Suppressor macrophage (primary cell): Measurements from ENCODE around the gene SLC4A9.
A peak's percentile ranks its signal among the peaks of the same experiment; 100 is the strongest.

Experiments used
- DNase-seq, 4 experiments: peaks; one replicate each; pipeline ENCODE4 v3.0.0-alpha.2; 2020 to 2022

SLC4A9 gene

DNA sequence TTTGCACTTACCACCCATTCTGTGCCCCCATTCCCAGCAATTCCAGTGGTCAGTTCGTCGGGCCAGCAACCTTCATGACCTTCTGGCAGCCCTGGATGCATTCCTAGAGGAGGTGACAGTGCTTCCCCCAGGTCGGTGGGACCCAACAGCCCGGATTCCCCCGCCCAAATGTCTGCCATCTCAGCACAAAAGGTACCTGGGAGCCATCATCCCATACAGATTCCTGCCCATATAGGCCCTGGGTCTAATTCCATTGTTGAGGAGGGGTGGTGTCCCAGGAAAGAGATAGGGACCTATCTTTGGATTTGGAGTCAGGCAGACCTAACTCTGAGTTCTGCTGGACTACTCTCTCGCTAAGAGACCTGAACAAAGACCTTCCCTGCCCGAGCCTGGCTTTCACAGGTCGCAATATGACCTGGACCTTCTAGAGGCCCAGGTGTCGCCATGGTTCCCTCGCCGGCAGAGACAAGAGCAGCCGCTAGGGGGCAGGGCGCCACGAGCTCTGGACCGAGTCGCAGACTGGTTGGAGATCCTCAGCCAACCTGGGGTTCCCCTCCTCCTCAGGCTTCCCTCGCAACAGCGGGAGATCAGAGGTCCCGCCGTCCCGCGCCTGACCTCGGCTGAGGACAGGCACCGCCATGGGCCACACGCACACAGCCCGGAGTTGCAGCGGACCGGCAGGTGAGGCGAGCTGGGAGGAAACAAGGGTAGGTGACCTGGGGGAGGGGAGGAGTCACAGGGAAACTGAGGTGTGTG lies 3.1 kb downstream of the SLC4A9 start:
- DNase-seq, result peak; percentile 82 to 91 (median 86)

DNA sequence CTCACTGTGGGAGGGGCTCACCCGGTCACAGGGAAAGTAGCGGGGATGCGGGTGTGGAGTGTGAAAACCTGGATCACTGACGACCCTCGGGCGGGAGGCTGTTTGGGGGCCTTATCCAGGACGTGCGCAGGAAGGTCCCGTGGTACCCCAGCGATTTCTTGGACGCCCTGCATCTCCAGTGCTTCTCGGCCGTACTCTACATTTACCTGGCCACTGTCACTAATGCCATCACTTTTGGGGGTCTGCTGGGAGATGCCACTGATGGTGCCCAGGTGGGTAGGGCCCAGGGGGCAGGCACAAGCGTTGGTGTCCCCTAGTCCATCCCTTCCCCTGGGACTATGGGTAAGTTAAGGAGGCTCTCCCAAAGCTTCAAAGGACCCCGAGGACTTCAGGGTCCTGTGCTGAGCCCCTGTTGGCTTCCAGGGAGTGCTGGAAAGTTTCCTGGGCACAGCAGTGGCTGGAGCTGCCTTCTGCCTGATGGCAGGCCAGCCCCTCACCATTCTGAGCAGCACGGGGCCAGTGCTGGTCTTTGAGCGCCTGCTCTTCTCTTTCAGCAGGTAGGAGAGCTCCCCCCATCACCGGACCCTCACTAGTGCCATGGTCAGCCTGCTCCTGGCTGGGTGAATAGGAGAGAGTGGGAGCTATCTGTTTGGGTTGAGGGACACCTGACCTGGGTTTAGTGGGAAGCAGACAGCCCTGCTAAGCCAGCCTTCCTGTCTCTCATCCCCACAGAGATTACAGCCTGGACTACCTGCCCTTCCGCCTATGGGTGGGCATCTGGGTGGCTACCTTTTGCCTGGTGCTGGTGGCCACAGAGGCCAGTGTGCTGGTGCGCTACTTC lies 3.9 kb downstream of the SLC4A9 start:
- no peak for DNase-seq

DNA sequence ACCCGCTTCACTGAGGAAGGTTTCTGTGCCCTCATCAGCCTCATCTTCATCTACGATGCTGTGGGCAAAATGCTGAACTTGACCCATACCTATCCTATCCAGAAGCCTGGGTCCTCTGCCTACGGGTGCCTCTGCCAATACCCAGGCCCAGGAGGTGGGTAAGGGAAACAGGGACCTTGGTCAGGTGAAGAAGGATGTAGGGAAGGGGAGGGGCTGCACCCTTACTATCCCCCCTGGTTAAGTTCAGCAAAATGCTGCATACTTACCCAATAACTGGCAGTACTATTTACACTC lies 4.4 kb downstream of the SLC4A9 start:
- no peak for DNase-seq

DNA sequence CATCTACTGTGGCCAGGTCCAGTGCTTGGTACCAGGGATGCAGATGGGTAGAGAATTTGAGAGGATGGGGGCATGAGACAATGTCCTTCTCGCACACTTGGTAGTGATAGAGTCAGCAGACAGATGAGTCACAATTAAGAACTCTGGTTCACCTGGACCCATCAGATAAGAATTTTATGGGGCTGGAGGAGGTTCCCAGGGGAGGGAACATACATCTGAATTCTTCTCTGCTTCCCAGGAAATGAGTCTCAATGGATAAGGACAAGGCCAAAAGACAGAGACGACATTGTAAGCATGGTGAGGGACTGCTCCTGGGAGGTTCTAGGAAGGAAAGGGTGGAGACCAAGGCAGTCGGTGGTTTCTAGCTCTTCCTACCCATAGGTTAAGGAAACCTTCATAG lies 5.3 kb downstream of the SLC4A9 start:
- DNase-seq, result no peak

DNA sequence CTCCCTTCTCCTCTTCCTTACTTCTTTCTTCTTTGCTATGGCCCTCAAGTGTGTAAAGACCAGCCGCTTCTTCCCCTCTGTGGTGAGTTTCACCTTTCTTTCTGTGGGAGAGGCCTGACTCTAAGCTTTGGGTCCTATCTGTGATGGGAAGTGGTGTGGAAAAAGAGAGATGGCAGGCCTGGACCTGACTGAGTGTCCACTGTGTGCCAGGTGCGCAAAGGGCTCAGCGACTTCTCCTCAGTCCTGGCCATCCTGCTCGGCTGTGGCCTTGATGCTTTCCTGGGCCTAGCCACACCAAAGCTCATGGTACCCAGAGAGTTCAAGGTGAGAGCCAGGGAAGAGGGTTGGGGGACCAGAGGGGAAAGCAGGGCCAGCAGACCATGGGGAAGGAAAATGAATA lies 5.9 kb downstream of the SLC4A9 start:
- DNase-seq, result no peak

DNA sequence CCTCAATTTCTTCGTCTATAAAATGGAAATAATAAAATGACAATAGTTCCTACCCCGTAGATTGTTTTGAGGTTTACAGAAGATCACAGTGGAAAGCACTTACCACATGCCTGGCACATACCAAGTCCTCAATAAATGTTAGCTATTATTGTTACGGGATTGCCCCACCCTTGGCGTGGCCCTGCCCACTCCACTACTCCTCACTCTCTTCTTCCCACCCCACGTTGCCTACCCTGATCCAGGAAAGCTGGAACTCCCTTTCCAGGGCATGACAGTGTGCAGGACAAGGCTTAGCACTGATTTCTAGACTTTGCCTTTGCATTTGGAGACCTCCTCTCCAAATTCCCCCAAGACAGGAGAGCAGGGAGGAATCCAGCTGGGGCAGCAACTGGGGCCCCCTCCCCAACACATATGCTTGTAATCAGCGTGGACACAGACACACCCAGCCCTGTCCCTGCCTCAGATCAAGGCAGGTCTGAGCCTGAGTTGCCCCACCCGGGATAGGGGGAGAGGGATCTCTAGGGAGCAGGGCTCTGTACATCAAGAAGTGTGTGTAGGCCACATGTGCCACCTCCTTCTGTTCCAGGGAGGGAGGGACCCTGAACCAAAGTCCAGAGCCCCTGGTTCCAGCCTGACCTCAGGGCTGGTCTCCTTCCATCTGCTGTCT lies 6.7 kb downstream of the SLC4A9 start:
- DNase-seq, result no peak

DNA sequence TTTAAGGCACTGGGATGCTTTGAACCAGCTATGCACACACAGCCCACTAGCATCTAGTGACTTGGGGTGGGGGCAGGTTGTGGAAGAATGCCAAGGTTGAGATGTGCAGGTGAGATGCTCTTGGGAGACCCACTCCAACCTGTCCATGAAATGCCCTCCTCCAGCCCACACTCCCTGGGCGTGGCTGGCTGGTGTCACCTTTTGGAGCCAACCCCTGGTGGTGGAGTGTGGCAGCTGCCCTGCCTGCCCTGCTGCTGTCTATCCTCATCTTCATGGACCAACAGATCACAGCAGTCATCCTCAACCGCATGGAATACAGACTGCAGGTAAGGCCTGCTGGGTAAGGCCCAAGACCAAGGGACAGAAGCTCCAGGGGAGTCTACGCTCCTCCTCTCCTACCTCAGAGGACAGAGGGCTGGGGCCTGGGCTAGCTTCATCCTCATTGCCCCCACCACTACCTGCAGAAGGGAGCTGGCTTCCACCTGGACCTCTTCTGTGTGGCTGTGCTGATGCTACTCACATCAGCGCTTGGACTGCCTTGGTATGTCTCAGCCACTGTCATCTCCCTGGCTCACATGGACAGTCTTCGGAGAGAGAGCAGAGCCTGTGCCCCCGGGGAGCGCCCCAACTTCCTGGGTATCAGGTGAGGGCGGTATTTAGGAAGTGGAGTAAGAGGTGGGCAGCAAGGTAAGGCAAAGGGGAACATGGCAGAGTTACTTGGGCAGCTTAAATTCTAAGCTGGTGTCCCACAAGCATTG lies 7.4 kb downstream of the SLC4A9 start:
- no peak for DNase-seq

DNA sequence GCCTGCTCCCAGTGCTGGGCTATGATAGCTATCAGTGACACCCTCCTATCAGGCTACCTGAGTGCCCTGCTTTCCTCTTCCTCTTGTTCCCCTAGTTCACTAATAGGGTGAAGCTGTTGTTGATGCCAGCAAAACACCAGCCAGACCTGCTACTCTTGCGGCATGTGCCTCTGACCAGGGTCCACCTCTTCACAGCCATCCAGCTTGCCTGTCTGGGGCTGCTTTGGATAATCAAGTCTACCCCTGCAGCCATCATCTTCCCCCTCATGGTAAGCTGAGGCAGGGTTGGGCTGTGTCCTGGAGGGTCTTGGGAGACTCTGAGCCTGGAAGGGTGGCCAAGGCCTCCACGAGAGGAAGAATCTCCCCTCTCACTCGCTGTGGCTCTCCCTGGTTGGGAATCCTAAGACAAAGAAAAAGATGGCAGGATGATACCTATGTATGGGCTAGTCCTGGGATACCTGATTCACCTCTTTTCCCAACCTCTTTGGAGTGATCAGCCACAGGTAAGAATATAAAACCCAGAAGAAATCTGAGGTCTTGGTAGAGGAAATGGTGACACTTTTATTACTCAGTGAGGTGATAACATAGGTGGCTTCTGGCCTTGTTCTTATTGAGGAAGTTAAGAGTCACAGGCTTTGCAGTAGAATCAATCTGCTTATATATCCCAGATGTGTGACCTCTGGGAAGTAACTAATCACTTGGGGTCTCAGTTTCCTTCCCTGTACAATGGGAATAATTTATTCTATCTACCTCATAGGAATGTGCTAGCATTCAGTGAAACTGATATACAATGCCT lies 11.6 kb downstream of the SLC4A9 start:
- no peak for DNase-seq

DNA sequence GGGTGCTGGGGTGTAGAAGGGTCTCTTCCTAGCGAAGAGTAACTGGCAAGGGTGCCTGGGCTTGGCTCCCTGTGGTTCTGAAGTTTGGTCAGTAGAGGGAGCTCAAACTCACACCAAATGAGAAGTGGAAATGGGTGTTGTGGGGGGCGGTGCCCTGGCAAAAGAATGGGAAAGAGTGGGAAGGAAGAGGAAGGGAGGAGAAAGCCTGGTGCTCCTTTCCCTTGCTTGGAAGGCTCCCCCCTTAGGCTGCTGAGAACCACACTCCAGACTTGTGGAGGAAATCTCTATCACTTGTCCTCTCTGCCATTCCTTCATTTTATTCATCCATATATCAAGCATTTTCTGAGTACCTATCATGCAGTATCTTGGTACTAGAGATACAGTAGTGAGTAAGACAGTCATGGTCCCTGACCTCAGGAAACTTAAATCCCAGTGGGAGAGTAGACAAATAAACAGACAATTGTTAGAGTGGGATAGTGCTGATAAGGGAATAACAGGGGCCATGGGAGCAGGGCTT lies 13.0 kb downstream of the SLC4A9 start:
- DNase-seq, result peak; percentile 71 to 78 (median 76)

DNA sequence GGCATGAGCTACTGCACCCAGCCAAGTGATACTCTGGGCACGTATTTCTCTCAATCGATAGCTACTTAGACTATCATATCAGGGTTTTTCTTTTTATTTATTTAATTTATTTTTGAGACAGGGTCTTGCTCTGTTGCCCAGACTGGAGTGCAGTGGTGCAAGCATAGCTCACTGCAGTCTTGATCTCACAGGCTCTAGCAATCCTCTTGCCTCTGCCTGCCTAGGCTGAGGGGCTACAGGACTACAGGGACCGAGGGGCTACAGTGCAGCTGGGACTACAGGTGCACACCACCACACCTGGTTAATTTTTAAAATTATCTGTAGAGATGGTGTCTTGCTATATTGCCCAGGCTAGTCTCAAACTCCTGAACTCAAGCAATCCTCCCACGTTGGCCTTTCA lies 21.4 kb downstream of the SLC4A9 start:
- DNase-seq, result no peak

DNA sequence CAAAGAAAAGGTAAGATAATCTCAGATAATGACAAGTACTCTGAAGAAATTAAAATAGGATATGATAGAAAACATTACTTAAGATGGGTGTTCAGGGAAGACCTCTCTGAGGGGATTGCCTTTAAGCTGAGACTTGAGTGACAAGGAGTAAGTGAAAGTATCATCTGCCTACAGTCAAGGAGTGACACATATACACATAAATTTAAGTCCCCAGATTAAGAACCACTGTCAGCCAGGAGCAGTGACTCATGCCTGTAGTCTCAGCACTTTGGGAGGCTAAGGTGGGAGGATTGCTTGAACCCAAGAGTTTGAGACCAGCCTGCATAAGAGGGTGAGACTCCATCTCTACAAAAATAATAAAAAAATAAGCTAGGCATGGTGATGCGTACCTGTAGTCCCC lies 22.0 kb downstream of the SLC4A9 start:
- DNase-seq, result no peak

DNA sequence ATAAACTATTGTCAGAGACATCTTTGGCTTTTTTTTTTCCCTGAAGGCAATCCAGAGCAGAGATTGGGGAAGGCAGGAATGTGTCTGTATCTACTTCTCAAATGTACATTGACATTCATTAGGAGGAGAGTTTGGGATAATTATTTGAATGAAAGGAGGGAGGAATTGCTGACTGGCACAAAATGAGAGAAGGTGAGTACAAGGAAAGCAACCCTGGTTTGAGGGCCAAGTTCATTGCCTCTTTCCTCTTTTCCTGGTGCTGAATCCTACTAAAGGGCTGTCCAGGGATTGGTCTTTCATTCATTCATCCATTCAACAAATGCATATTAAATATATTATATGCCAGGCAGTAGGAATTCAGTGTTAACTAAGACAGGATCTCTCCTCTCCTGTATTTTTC lies 22.9 kb downstream of the SLC4A9 start:
- DNase-seq, result no peak

DNA sequence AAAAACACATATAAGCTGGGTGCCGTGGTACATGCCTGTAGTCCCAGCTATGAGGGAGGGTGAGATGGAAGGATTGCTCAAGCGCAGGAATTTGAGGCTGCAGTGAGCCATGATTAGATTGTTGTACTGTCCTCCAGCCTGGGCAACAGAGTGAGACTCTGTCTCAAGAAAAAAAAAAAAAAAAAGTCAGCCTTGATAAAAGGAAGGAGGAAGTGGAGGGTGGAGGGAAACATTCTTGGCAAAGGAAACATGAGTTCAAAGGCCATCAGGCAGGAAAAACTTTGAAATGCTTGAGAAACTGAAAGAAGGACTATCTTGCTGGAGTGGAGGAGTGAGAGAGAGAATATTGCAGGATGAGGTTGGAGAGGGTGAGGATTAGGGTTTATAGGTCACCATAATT lies 23.3 kb downstream of the SLC4A9 start:
- no peak for DNase-seq

DNA sequence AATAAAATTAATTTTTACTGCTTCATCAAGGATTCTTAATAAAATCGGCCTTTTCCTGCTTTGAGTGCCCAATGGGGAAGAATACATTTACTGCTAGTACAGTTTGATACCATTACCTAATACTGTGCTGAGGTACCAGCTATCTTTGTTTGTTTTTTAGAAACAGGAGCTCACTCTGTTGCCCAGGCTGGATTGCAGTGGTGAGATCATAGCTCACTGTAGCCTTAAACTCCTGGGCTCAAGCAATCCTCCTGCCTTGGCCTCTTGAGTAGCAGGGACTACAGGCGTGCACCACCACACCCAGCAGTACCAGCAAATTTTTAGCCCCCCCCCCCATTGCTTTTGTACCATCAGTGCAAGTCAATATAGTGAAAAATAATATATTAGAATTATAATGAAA lies 28.1 kb downstream of the SLC4A9 start:
- no peak for DNase-seq

DNA sequence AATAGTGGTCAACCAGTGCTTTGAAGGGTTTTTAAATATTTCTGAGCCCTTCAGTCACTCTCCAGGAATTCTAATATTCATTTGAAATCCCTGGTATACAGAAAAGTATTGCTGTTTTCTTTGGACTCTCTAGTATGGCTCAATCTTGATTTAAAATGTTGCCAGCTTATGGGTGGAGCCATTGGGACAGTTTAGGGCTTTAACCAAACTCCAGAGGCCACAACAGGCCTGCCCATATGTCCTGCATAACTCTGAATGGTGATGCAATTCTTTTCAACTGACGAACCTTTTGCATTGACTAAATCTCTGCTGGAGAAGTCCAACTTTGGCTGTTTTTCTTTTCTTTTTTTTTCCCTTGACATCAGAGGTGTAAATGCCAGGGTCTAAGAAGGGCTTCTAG lies 31.3 kb downstream of the SLC4A9 start:
- DNase-seq, result no peak

DNA sequence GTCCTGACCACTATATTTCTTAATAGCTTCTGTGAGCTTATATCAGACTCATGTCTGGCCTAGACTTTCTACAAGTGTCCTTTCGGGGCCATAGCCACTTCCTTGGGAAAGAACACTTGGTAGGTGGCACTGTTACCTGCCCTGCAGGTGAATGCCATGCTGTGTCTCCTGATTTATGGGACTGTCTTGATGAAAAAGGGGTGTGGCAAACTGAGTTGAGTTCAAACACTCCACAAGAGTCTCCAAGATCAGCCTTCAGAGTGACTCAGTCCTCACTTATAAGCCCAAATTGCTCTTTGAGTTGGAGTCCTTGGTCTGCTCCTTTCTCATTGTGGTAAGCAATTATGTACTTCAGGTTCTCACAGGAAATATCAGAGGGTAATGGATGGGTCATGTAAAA lies 31.7 kb downstream of the SLC4A9 start:
- no peak for DNase-seq

DNA sequence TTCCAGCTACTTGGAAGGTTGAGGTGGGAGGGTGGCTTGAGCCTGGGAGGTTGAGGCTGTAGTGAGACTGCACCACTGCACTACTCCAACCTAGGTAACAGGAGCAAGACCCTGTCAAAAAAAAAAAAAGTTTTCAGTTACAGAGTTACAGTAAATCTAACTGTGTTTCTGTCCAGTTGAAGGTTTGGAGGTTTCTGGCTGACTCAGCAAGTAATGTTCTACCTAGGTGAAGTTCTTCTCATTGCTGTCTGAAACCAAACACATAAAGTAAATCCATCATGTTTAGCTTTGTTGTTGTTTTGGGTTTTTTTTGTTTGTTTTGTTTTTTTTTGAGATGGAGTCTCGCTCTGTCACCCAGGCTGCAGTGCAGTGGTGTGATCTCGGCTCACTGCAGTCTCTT lies 33.7 kb downstream of the SLC4A9 start:
- no peak for DNase-seq

DNA sequence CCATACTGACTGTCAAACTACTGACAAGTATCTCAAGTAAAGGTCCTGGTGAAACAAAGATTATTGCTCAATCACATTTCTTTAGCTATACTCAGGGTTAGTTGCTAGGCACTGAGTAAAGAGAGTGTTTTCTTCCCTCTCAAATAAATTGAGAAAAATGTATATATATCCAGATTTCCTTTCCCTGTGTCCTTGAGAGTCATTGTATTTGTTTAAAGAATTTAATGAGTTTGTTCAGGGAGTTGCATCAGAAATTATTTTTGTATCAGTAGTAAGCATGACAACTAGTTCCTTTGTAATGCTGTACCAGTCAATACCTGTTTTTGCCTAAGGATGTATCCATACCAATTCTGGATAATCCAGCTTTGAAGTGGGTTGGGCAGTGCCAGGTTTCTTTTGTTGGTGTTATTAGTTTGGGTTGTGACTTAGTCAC lies 38.4 kb downstream of the SLC4A9 start:
- DNase-seq, result no peak

DNA sequence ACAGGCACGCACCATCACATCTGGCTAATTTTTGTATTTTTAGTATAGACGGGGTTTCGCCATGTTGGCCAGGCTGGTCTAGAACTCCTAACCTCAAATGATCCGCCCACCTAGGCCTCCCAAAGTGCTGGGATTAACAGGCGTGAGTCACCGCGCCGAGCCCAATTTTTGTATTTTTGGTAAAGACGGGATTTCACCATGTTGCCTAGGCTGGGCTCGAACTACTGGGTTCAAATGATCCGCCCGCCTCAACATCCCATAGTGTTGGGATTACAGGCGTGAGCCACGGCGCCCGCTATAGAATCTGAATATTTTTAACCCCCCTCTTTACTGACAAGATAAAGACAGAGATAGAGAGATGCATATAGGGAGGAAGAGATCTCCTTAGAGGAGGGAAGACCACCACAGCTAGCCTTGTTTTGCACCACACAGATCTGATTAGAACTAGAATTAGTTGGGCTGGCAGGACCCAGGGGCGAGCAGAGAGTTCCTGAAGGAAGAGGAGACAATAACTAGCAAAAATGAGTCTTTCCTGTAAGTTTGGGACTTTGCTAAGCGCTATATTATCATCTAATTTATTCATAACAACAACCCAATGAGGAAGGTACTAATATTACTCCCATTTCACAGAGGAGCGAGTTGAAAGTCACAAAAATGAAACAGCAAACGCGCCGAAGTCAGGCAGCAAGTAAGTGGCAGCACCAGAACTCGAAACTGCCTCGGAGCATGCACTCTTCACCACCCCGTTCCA lies 40.2 kb downstream of the SLC4A9 start:
- DNase-seq, result no peak

DNA sequence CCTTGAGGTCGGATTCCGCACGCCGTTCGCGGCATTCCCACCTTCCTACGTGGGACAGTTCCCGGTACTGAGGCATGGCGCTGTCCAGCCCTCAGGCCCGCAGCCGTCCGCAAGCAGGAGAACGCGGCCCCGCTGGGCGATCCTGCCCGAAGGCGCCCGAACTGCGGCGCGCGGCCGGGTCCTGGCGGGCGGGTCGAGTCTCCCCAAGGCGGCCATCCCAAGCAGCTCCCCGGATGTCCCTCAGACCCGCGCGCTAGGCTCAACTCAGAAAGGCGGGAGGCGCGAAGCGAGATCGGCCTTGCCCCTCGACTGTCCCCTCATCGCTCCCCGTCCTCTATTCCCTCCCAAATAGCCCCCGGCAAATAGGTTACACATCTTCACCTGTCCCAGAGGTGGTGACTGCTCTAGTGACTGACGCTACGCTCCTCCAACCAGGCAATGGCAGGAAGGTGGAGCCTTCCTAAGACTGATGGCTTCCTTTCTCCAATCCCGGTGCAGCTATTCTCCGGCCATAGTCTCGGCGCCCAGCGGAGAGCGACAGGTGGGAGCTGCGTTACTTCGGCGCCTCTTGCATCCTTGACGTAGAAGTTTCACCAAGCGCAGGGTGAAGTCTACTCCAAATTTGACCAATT lies 40.9 kb downstream of the SLC4A9 start:
- DNase-seq, result peak; percentile 90 to 96 (median 94)
